Epidermal melanocyte (primary cell): Measurements from ENCODE around the gene SRXN1.

Source experiments
- DNase-seq: peaks from one replicate; pipeline ENCODE4 v3.0.0; 2011; ENCODE audit warnings: low spot score; ENCODE audit not compliant: insufficient read length

Gene SRXN1

DNA sequence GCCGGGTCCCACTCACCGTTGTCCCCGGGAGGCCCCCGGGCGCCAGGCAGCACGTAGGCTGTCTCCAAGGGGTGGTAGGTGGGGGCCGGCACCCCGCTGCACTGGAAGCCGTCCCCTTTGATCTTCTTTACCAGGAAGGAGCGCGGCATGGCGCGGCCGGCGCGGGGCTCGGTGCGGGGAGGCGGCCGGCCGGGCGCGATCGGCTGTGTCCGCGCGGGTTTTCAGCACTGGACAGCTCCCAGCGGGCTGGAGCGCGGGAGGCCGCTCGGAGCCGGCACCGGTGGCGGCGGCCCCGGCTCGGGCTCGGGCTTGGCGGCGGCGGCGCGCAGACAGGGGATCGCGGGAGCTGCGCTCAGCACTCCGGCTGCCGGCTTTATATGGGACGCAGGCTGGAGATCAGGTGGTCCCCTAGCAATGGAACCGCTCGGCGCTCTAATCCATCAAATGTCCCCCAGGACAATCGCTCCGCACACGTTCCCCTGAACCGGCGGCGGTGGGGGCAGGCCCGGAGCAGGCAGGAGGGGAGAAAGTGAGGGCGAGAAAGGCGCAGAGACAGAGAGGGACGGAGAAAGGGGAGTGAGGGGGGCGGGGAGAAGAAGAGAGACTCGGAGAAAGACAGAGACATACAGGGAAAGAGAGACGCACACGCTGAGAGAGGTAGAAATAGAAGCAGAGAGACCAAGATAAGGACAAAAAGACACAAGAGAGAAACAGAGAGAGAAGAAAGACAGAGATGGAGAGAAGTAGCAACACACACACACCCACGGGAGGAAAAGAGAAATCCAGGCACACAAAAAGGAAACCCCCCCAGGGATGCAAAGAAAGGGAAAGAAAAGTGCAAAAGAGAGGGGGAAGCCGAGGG lies 22.7 kb upstream of the SRXN1 start, which contains the start of gene SCRT2:
Gene SCRT2 (minus strand): TSS at position 350 of the 862 bp plus-strand sequence. CDS start 201 bp downstream, at position 149.
- peak; percentile 89 for DNase-seq

DNA sequence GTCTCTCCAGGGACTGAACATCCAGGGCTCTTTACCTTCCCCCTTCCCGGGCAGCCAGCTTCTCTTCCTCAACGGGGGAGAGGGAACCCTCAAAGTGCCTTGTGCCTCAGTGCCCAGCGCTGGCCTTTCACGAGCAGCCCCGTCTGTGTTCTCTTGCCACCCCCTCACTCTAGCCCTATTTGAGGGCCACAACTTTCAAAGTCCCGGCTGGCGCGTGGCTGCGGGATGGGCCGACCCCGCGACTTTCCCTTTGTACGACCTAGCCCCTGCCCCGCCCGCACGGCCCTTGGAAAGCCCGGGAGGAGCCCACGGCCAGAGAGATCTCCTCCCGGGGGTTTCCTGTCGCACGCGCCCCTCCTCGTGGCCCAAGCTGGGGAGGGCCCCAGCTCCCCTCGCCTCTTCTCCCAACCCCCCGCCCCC lies 22.0 kb upstream of the SRXN1 start:
- no peak for DNase-seq

DNA sequence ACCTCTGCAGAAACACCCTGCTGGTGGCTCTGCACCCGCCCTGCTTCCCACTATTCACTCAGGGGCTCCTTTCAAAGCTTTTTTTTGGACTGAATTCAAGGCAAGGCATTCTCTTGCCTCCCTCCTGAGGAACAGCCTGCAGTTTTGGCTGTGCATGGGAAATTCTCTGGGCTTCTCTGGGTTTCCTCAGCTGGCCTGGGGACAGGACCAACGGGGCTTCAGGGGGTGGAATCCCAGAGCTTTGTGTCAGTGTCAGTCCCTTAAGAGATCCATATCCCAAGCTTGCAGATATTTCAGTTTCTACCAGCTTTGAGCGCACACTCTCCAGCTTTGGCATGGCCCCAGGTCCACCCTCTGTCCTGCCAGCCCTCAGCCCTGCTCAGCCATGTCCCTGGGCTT lies 20.6 kb upstream of the SRXN1 start:
- no peak for DNase-seq

DNA sequence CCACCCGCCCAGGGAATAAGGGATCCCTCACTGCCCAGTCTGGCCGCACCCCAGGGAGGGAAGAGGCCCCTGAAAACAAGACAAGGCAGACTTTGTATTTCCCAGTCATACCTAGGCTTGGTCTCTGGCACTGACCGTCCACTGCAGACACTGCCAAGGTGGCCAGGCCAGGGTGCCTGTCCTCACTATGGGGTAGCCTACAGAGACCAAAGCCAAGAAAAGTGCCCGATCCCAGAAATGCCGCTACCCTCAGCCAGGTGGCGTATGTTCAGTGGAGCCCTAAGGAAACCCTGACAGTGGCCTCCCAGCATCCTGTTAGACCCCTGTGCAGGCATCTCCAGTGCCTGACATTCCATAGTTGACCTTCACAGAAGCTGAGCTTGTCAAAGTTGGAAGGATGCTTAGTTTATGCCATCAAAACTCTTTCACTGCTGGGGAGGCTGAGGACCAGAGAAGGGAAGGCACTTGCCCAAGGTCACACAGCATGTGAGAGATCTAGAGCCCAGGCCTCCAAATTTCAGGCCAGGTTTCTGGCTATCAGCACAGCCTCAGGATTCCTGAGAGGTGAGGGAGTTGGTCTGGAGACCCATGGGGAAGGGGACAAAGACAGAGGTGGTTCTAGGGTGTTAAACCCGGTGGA lies 20.1 kb upstream of the SRXN1 start:
- no peak for DNase-seq

DNA sequence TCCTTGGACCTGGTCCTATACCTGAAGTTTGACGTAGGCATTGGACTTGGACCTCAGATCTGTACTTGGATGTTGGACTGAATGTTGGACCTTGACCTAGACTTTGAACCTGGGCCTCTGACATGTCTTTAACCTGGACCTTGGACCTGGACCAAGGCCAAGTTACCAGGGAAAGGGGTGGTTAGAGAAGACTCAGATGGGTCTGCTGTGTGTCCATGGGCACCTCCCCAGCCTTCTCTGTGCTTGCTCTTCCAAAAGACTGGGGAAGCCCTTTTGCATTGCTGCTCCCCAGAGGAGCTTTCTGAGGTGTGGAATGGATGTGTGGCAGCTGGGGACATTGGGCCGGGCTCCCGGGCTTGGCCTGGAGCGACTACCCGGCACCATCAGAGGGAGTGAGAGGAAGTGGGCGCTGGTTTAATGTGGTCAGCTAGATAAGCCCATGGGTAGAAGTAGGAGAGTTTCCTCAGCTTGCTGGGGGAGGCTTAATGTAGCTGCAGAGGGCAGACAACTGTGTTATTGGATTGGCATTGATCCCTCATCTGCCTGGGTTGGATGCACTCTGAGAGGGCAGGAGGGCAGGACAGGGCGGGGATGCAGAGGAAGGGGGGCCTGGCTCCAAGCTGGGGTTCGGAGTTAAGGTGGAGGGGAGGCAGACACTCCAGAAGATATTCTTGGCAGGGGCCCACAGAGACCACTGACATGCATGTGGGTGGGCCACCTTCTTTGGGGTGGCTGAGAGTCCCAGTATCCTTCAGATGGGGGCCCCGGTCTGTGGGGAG lies 18.4 kb upstream of the SRXN1 start:
- no peak for DNase-seq

DNA sequence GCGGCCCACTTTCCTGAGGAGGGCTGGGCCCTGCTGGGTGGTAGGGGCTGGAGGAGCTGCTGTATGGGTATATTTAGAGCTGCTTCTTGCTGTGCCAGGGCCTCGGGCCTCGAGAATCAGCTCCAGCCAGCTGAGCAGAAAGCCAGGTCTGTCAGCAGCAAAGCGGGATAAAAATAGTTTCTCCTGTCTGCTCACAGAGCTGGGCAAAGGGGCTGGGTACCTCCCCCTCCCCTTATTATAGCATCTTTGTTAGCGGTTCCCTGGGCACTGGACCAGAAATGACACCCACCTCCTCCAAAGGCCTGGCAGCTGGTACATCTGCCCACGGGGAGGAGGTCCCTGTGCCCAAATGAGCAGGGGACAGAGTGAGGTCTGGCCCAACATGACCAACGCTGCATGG lies 16.6 kb upstream of the SRXN1 start:
- no peak for DNase-seq

DNA sequence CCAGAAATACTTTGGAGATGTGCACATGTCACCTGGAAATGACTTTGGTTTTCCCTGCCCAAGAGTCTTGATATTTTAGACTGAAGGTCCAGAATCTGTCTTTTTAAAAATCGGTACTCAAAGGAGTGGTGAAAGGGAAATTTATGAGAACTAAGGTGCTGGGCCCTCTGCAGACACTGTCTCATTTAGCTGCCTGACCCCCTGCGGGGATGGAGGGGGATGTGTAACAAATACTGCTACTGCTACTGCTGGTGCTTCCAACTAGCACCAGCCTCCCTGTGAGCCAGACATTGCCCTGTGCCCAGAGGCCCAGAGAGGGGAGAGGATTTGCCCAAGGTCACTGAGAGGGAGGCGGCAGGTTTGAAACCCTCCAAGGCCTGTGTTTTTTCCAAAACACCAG lies 15.6 kb upstream of the SRXN1 start:
- no peak for DNase-seq

DNA sequence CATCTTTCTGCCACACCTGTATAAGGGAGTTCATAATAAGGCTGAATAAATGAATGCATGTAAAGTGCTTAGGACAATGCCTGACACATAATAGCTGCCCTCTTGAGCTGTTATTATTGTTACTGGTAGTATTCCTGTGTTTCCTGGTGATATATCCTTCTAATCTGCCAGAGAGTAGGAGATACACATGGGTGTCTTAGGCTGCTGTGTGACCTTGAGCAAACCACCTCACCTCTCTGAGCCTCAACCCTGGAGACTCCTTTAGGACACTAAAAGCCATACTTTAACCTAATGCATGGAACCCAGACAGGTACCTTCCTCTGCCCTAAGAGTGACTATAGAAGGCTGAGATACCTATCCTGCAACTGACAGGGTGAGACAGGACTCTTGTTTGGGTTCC lies 15.1 kb upstream of the SRXN1 start:
- no peak for DNase-seq

DNA sequence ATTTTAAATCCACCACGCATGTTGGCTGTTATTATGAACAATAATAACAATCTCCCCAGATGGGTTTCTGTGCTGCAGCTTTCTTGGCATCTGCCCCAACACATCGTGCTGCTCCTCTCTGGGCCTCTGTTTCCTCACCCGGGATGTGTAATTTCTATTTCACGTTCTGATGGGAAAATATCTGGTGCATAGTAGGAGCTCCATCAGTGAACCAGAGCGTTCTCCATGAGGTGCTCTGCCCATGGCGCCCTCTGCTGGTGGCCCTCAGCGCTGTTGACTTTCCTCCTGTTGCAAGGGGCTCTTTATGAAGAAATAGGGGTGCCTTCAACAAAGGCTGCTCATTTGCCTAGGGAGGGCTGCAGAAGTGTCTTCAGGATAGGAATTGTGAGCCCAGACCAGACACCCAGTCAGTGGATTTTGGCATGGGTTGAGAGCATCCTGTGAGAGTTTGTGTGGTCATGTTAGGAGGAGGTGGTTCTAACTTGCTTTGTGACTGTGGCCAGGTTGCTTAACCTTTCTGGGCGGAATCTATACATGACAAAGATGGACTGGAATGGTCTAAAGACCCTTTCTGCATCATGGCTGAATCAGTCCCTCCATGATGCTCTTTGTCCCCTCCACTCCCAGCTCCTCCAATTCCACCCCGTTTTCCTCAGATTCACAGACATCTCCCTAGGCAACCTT lies 14.5 kb upstream of the SRXN1 start:
- DNase-seq: no peak

DNA sequence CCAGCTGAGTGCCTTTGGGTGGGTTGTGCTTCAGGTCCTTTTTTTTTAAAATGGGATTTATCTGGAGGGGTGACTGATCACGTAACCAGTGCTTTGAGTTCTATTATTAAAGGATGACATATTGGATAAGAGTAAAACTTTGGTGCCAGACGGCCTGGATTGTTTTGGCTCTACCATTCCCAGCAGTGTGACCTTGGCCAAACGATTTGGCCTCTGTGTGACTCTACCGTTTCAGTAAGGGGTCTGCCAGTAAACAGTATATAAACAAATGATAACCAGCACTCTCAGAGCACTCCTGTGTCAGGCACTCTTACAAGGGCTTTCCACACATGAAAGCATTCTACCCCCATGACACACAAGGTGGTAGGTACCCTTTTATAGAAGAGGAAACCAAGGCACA lies 13.9 kb upstream of the SRXN1 start:
- no peak for DNase-seq

DNA sequence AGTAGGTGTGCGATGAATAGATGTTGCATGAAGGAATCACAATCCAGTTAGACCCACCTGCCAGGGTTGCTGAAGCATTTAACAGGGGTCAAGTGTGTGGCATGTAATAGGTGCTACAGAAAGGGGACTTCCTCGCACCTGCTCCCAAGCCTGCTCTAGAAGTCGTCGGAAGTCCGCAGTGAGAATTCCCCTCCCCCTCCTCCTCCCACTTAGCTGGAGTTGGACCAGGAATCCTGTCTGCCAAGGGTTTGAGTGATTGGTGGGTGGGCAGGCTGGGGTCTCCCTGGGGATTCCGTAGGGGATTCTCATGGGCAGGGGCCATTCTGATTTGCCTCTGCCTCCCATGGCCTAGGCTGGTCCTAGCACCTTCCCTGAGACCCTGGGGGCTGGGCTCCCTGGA lies 12.3 kb upstream of the SRXN1 start:
- no peak for DNase-seq

DNA sequence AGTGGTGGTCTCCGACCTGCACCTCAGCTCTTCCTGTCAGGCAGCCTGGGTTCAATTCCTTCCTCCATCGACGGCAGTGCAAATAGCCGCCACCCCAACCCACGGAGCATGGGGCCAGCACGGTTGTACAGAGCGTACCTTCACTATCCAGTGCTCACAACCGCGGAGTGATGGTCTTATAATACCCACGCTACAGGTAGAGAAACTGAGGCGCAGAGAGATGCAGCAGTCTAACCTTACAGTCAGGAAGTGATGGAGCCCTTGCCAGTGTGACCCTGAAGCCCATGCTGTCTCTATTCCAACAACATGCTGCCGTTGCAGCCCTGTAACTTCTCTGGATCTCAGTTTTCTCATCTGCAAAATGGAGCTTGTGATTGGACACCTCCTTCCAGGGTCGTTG lies 11.6 kb upstream of the SRXN1 start:
- DNase-seq: no peak

DNA sequence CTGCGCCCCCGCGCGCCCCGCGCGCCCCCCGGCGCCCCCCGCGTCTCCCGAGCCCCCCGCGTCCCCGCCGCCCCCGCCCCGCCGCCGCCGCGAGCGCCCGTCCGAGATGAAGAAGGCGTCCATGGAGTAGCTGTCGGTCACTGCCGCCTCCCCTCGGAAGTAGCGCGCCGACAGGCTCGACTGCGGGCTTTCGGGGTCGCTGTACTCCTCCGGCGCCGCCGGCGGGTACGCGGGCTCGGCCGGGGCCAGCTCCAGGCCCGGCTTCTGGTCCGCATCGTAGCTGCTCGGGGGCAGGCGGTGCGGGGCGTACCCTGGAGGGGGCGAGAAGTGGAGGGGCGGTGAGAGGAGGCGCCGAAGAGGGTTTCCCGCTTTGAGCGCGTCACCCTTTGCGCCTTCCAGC lies 11.2 kb upstream of the SRXN1 start:
- no peak for DNase-seq

DNA sequence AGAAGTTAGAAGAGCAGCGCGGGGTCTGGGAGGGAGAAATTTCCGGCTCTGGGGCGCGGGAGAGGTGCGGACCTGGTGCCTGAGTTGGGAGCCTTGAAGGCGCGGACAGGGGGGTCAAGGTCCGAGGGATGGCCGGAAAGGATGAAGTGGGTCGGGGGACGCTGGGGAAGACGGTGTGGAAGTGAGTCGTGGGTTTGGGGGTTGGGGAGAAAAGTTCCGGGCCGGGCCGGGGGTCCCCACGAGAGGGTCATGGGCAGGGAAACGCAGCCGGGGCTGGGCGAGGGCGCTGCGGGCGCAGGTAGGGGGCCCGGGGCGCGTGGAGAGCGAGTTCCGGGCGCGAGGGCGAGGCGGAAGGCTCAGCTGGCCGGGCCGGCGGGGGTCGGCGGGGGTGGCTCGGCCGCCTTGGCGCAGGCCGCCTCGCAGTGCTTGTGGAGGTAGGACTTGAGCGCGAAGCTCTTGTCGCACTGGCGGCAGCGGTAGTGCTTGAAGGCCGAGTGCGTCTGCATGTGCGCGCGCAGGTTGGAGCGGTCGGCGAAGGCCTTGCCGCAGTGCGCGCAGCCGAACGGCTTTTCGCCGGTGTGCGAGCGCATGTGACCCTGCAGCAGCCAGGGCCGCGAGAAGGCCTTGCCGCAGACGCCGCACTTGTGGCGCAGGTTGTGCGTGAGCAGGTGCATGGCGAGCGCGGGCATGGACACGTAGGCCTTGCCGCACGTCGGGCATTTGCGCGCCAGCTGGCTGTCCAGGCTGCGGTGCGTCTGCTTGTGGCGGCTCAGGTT lies 10.5 kb upstream of the SRXN1 start:
- no peak for DNase-seq

DNA sequence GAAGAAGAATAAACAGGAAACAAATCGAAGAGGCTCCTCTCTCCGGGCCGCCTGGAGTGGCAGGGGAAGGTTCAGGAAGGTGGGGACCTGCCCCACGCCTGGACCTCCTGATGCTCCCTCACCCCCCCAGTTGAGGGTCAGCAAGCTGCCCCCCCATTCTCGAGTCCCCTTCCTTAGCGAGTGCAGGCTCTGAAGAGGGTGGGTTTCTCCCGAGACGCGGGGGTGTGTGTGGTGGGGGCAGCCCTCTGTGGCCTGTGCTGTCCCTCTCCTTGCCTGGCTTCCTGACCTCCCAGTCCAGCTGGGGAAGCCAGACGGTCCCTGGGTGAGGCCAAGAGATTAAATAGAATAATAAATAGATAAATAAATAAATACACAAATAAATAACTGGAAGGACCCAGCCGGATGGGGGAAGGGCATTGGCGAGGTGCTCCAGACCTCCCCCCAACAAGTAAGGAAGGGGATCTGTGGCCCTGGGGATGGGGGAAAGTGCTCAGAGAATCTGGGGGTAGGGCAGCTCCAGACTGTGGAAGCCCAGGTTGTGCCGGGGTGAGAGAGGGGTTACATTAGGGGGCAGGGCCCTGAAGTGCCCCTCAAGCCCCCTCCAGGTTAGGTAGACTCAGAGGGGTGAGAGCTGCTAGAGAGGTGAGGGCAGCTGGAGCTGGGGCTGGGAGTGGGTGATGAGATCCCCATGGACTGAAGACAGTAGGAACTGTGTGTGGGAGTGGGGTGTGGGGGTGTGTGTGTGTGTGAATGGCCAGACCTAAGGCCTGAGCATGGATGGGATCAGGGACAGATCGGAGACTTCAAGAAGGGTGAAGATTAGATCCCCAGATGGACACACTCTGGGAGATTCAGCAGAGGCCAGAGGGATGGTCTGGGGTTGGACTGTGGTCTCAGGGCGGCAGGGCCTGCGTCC lies 9.5 kb upstream of the SRXN1 start:
- no peak for DNase-seq

DNA sequence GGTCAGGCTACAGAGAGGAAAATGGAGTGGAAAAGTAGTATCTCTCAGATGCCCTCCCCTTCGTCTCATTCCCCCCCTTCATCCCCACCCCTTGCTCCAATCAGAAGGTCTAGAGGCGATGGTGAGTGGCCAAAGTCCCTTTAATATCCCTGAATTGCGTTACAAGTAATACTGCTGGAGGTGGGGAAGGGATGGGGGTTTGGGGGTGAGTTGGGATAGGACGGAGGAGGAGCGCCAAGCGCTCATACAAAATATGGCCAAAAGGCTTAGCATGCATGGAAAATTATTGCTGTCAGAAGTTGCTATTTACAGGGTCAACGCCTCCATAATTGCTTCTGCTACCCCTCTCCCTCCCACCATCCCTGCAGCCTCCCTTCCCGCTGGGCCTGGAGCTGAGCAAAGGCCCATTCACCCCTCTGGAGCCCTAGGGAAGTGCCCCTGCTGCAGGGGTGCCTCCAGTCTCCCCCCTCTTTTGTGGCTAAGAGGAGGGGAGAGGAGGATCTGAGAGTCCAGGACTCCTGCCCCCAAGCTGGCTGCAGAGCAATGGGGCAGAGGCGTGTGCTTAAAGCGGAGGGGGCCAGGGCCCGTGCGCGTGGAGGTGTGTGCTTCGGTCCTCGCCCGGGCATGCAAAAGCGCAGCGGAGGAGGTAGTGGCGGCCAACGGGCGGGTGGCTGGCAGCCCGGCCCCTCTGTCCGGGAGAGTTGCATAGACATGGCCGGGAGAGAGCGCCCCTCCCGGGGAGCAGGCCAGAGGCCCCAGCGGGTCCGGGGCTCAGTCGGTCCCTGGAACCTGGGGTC lies 8.7 kb upstream of the SRXN1 start:
- DNase-seq: no peak

DNA sequence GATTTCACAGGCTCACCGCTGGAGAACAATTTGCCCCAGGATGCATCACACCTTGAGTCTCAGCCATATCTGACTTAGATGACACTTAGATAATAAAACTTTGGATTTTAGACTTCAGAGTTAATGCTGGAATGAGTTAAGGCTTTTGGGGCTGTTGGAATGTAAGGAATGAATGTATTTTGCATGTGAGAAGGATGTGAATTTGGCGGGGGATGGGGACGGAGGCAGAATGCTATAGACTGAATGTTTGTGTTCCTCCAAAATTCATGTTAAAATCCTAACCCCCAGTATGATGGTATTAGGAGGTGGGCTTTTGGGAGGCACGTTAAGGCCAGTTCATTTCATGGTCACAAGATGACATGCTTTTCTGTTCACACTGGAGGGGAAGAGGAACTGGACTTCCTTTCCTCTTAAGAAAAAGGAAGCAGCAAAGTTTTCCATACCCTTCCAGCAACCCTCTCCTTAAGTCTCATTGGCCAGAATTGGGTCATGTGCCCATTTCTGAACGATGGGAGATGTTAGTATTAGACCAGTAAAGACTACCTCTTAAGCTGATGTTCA lies 5.8 kb upstream of the SRXN1 start:
- DNase-seq: no peak

DNA sequence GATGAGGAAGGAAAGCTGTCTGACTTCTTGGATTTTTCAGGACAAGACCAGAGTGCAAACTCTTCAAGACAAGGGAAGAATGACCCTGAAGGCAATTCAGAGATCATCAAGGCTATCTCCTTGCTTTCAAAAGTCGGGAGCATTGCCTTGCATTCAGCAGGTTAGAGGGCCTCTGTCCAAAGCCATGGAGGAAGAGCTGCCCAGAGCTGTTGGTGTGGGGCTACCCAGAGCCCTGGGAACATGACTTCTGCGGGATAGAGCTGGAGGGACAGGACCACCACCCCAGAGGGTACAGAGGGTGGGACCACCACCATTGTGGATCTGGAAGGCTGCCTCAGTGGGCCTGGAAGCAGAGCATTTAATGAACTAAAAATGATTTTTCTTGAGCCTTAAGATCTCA lies 5.2 kb upstream of the SRXN1 start:
- no peak for DNase-seq
